ENCODE data around the gene AHRR. TPM values are rescaled to one million over a fixed set of nuclear protein-coding genes. Genes with fewer than 3 reads are reported as not detected.

AHRR gene
- total RNA-seq, 6 experiments from 2014 or later = 30.9 to 55.7 (median 51.9) TPM

DNA sequence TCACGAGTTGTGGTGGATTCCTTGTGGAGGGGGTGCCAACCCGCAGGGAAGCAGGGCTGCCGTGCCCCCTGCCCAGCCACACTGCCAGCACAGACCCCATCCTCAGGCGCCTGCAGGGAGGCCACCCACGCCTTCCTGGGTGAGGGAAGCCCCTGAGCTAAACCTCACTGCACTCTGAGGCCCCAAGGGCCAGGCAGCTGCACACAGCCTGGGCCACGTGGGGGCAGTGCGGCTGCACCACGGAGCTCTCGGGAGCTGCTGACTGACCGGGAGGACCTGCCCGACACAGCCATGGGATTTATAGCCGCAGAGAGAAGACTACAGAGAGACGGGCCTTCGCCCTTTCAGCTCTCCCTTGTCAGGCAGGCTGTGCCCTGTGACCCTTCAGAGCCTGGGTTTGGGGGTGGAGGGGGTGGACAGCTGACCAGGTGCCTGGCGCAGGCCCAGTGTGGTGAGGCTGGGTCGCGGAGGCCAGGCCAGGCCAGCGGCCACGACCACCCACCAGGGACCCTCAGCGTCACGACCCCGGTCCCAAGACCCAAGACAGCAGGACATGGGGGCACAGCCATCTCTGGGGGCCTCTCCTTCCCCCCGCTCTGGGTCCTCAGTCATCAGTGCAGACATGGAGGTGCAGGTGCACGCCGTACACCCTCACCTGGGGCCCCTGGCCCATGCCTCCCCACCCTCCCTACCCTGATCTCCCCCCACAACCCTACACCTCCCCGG lies 4.3 kb upstream of the AHRR start:
- no peaks in the 10 kb centered on the region for H3K9me3 Mint-ChIP-seq
- peaks cover 11% of the 10 kb centered on the region; the same call in 1 of the 2 replicates for H3K4me1 Mint-ChIP-seq (ENCODE audit: low read depth)
- no peak overlapping the region for H3K27ac Mint-ChIP-seq
- 0 out of 2 replicates have a peak, but pooled peaks cover 6% of the 10 kb centered on the region for H3K36me3 Mint-ChIP-seq (ENCODE audit: low read depth)
- peak; percentile 74 for DNase-seq
- TF ChIP-seq, protein P1, sequence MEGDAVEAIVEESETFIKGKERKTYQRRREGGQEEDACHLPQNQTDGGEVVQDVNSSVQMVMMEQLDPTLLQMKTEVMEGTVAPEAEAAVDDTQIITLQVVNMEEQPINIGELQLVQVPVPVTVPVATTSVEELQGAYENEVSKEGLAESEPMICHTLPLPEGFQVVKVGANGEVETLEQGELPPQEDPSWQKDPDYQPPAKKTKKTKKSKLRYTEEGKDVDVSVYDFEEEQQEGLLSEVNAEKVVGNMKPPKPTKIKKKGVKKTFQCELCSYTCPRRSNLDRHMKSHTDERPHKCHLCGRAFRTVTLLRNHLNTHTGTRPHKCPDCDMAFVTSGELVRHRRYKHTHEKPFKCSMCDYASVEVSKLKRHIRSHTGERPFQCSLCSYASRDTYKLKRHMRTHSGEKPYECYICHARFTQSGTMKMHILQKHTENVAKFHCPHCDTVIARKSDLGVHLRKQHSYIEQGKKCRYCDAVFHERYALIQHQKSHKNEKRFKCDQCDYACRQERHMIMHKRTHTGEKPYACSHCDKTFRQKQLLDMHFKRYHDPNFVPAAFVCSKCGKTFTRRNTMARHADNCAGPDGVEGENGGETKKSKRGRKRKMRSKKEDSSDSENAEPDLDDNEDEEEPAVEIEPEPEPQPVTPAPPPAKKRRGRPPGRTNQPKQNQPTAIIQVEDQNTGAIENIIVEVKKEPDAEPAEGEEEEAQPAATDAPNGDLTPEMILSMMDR (IDR thresholded peaks at IDR 0.05) = peak; percentile 80
- peaks cover 8% of the 10 kb centered on the region for H3K27me3 Mint-ChIP-seq (ENCODE audit: insufficient read depth)
- H3K4me3 Mint-ChIP-seq = no peak overlapping the region

- H3K4me1 Mint-ChIP-seq (ENCODE audit: low read depth) = peaks cover 13% of the 10 kb centered on the region
- peak; percentile 62 for DNase-seq
- H3K4me3 Mint-ChIP-seq = no peak overlapping the region
- H3K27ac Mint-ChIP-seq = peak overlapping the region; percentile 82
- no peaks in the 10 kb centered on the region for H3K9me3 Mint-ChIP-seq
- peaks cover 8% of the 10 kb centered on the region for H3K27me3 Mint-ChIP-seq (ENCODE audit: insufficient read depth)
- TF ChIP-seq, protein P1 (IDR thresholded peaks at IDR 0.05) = peak; percentile 45; the same call in 1 of the 2 replicates
- H3K36me3 Mint-ChIP-seq (ENCODE audit: low read depth) = peaks cover 4% of the 10 kb centered on the region; the same call in 1 of the 2 replicates
Measured at GRCh38 chr5:318341-318897, 3.1 kb upstream of the AHRR start.

GRCh38 chr5:318931-319601 lies 2.4 kb upstream of the AHRR start:
- TF ChIP-seq, protein P1 (IDR thresholded peaks at IDR 0.05) = no peak
- peaks cover 8% of the 10 kb centered on the region for H3K27me3 Mint-ChIP-seq (ENCODE audit: insufficient read depth)
- no peak overlapping the region for H3K4me3 Mint-ChIP-seq
- H3K36me3 Mint-ChIP-seq (ENCODE audit: low read depth) = peaks cover 9% of the 10 kb centered on the region; the same call in 1 of the 2 replicates
- no peaks in the 10 kb centered on the region for H3K9me3 Mint-ChIP-seq
- DNase-seq = no peak
- H3K4me1 Mint-ChIP-seq (ENCODE audit: low read depth) = peaks cover 20% of the 10 kb centered on the region
- peak overlapping the region; percentile 45; the same call in 1 of the 2 replicates for H3K27ac Mint-ChIP-seq

DNA sequence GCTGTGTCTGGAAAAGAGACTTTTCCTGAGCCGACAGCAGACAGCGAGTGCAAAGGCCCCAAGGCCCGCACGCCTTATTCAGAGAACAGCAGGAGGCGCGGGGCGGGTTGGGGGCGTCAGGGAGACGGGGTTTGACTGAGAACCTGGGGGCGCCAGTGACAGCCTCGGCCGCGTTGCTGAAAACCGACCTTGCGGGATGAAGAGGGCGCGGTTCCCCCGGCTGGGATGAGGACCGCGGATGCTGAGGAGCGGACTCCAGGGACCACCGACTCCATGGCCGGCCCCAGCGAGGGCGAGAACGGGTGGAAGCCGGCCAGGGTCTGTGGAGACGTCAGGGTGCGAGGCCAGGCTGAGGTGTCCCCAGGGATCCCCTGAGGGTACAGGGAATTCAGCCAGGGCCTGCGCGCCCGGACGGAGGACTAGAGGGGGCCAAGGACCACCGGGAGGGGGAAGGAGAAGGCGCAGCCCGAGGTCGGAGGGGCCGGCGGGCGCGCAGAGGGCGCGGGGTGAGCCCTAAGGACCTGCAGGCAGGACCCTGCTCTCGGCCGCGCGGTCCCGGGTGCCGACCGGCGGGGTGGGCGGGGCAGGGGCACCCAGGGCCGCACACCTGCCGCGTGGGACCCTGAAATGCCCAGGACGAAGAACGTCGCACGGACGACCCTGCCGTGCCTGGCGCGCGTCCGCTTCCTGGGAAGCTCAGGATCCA lies 837 bp upstream of the AHRR start:
- Mint-ChIP-seq H3K4me3 (peak overlapping the region; percentile 85), H3K27ac (peak overlapping the region; percentile 69), H3K9me3 (no peaks in the 10 kb centered on the region), H3K27me3 (ENCODE audit: insufficient read depth) (peaks cover 8% of the 10 kb centered on the region), H3K4me1 (ENCODE audit: low read depth) (peaks cover 30% of the 10 kb centered on the region), H3K36me3 (ENCODE audit: low read depth) (peaks cover 16% of the 10 kb centered on the region)
- TF ChIP-seq, protein P1 (IDR thresholded peaks at IDR 0.05) = 0 out of 2 replicates have a peak, but pooled peaks have one; percentile 5
- DNase-seq = no peak

DNA sequence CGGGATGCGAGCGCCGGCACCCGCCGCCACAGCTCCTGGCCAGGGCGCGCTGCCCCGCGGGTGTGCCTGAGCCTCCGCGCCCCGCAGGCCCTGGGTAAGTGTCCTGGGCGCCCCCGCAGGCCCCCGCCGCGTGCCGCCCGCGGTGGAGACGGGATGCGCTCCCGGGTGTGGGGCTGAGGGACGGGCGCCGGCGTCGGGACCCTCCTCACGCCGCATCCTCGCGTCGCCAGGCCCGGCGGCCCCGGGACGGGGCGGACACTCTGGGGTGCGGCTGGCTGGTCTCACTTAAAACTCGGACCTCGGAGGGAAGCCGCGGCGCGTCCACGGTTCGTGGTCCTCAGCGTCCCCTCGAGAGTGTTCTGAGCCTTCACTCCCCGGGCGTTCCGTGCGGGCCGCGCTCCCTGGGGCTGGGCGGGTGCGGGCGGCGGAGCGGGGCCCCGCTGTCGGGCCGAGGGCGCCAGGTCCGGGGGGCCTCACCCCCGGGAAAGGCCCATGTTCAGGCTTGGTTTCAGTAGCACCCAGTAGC lies 275 bp downstream of the AHRR start:
- Mint-ChIP-seq H3K4me3 (peak overlapping the region; percentile 87), H3K36me3 (ENCODE audit: low read depth) (peaks cover 27% of the 10 kb centered on the region), H3K9me3 (no peaks in the 10 kb centered on the region), H3K27me3 (ENCODE audit: insufficient read depth) (peaks cover 5% of the 10 kb centered on the region), H3K27ac (peak overlapping the region; percentile 61; the same call in 1 of the 2 replicates), H3K4me1 (ENCODE audit: low read depth) (peaks cover 36% of the 10 kb centered on the region)
- TF ChIP-seq, protein P1 (IDR thresholded peaks at IDR 0.05) = no peak
- DNase-seq = no peak

All from HFFc6 (cell line).